Measurements from ENCODE around the gene XYLT1.
A peak's percentile ranks its signal among the peaks of the same experiment; 100 is the strongest.
"Not testable (repeated sequence)": the region's sequence is repeated elsewhere in the genome, so short reads cannot be mapped to it uniquely, and the experiment has no call there.

XYLT1 gene

GRCh38 chr16:17431012-17431411, 39.7 kb downstream of the XYLT1 start:
- no peak for DNase-seq (ENCODE audit: low read depth in 2 of 2)

- DNase-seq (ENCODE audit: low read depth in 2 of 2): no peak
Measured at GRCh38 chr16:17426451-17426850, 44.3 kb downstream of the XYLT1 start.

GRCh38 chr16:17424771-17425170, 46.0 kb downstream of the XYLT1 start:
- DNase-seq (ENCODE audit: low read depth in 2 of 2): no peak

- DNase-seq (ENCODE audit: low read depth in 2 of 2): no peak
Measured at GRCh38 chr16:17423221-17423620, 47.5 kb downstream of the XYLT1 start.

- DNase-seq (ENCODE audit: low read depth in 2 of 2): no peak
Measured at GRCh38 chr16:17420816-17421215, 49.9 kb downstream of the XYLT1 start.

- no peak for DNase-seq (ENCODE audit: low read depth in 2 of 2)
Measured at GRCh38 chr16:17419266-17419665, 51.5 kb downstream of the XYLT1 start.

GRCh38 chr16:17417740-17418139, 53.0 kb downstream of the XYLT1 start:
- DNase-seq (ENCODE audit: low read depth in 2 of 2): peak in 1 of 2 donors; percentile 7

- peak; percentile 44 to 55 for DNase-seq (ENCODE audit: low read depth in 2 of 2)
Measured at GRCh38 chr16:17416461-17417311, 54.1 kb downstream of the XYLT1 start.

- DNase-seq (ENCODE audit: low read depth in 2 of 2): no peak
Measured at GRCh38 chr16:17414916-17415315, 55.8 kb downstream of the XYLT1 start.

- DNase-seq (ENCODE audit: low read depth in 2 of 2): peak; percentile 31 to 42
Measured at GRCh38 chr16:17414421-17414820, 56.3 kb downstream of the XYLT1 start.

- no peak for DNase-seq (ENCODE audit: low read depth in 2 of 2)
Measured at GRCh38 chr16:17413508-17413907, 57.3 kb downstream of the XYLT1 start.

- DNase-seq (ENCODE audit: low read depth in 2 of 2): no peak
Measured at GRCh38 chr16:17412791-17413190, 58.0 kb downstream of the XYLT1 start.

- DNase-seq (ENCODE audit: low read depth in 2 of 2): no peak
Measured at GRCh38 chr16:17412221-17412620, 58.5 kb downstream of the XYLT1 start.

GRCh38 chr16:17411263-17411662, 59.5 kb downstream of the XYLT1 start:
- no peak for DNase-seq (ENCODE audit: low read depth in 2 of 2)

- DNase-seq (ENCODE audit: low read depth in 2 of 2): not testable (repeated sequence)
Measured at GRCh38 chr16:17410316-17410715, 60.4 kb downstream of the XYLT1 start.

GRCh38 chr16:17409894-17410293, 60.9 kb downstream of the XYLT1 start:
- no peak for DNase-seq (ENCODE audit: low read depth in 2 of 2)

GRCh38 chr16:17408955-17409441, 61.8 kb downstream of the XYLT1 start:
- no peak for DNase-seq (ENCODE audit: low read depth in 2 of 2)

- no peak for DNase-seq (ENCODE audit: low read depth in 2 of 2)
Measured at GRCh38 chr16:17408296-17408695, 62.5 kb downstream of the XYLT1 start.

- DNase-seq (ENCODE audit: low read depth in 2 of 2): no peak
Measured at GRCh38 chr16:17407321-17407720, 63.4 kb downstream of the XYLT1 start.

- DNase-seq (ENCODE audit: low read depth in 2 of 2): no peak
Measured at GRCh38 chr16:17404941-17405689, 65.6 kb downstream of the XYLT1 start.

GRCh38 chr16:17403859-17404545, 66.8 kb downstream of the XYLT1 start:
- no peak for DNase-seq (ENCODE audit: low read depth in 2 of 2)

GRCh38 chr16:17403156-17403809, 67.5 kb downstream of the XYLT1 start:
- DNase-seq (ENCODE audit: low read depth in 2 of 2): no peak
